Measurements from ENCODE around the gene TRNP1. TPM values are rescaled to one million over a fixed set of nuclear protein-coding genes. Genes with fewer than 3 reads are reported as not detected.

Gene TRNP1
- polyA plus RNA-seq, 1 donor (not counting 4 experiments of a cell fraction or from before 2014, with no cell fraction given) = 164 TPM

- H3K9me1 ChIP-seq (ENCODE audit: control insufficient read depth, extremely low read depth, insufficient read depth, low read length) = no peaks in the 10 kb centered on the region
- no peaks in the 10 kb centered on the region for H3K9me3 ChIP-seq (ENCODE audit: control insufficient read depth, low read depth, low read length)
- H2AFZ ChIP-seq (ENCODE audit: control insufficient read depth, low read length) = no peak overlapping the region
- no peak overlapping the region for H3K4me2 ChIP-seq (ENCODE audit: control insufficient read depth, extremely low read depth, insufficient read depth, low read depth, low read length)
- H3K36me3 ChIP-seq (ENCODE audit: control insufficient read depth in 2 of 2, extremely low read depth in 1 of 2, insufficient read depth in 2 of 2, low read length in 2 of 2) = no peaks in the 10 kb centered on the region
- no peak for TF ChIP-seq EZH2 (IDR thresholded peaks at IDR 0.05; ENCODE audit: low read length)
- TF ChIP-seq CTCF (optimal IDR thresholded peaks at IDR 0.05 in 1 of 3, IDR thresholded peaks at IDR 0.05 in 1 of 3, conservative IDR thresholded peaks at IDR 0.05 in 1 of 3; ENCODE audit: extremely low read depth in 1 of 3, insufficient read depth in 2 of 3, low read length in 3 of 3) = no peak
- FAIRE-seq (no peak), DNase-seq (ENCODE audit: low read depth, low spot score) (no peak)
- H3K27me3 ChIP-seq (ENCODE audit: control insufficient read depth, extremely low read depth, insufficient read depth, low read length) = no peaks in the 10 kb centered on the region
- no peak overlapping the region for H3K4me3 ChIP-seq (ENCODE audit: control insufficient read depth in 2 of 3, extremely low read depth in 1 of 3, insufficient read depth in 2 of 3, low read depth in 1 of 3, low read length in 3 of 3)
- dilution Hi-C loops (cut with MboI; ENCODE audit: extremely low pct_ligation_motif_present, low sequenced_read_pairs) = loop anchor here (25.0 kb wide), 1 partner anchor 249 kb away; no protein-coding TSS in a partner anchor
- peaks cover 5% of the 10 kb centered on the region for H3K4me1 ChIP-seq (ENCODE audit: control insufficient read depth, extremely low read depth, insufficient read depth, low read length)
- no peaks in the 10 kb centered on the region for H3K79me2 ChIP-seq (ENCODE audit: control insufficient read depth, insufficient read depth, low read length)
- H4K20me1 ChIP-seq (ENCODE audit: control insufficient read depth, extremely low read depth, insufficient read depth, low read length) = no peaks in the 10 kb centered on the region
- no peak overlapping the region for H3K27ac ChIP-seq (ENCODE audit: control insufficient read depth, insufficient read depth, low read length)
- H3K9ac ChIP-seq (ENCODE audit: control insufficient read depth, extremely low read depth, insufficient read depth, low read length) = no peak overlapping the region
Measured at GRCh38 chr1:27038020-27038419, 44.5 kb downstream of the TRNP1 start.

- dilution Hi-C loops (cut with MboI; ENCODE audit: extremely low pct_ligation_motif_present, low sequenced_read_pairs) = loop anchor here (25.0 kb wide), 1 partner anchor 245 kb away; no protein-coding TSS in a partner anchor
- DNase-seq (ENCODE audit: low read depth, low spot score) = no peak
- Histone ChIP-seq H3K36me3 (ENCODE audit: control insufficient read depth in 2 of 2, extremely low read depth in 1 of 2, insufficient read depth in 2 of 2, low read length in 2 of 2) (no peaks in the 10 kb centered on the region), H3K9ac (ENCODE audit: control insufficient read depth, extremely low read depth, insufficient read depth, low read length) (no peak overlapping the region), H2AFZ (ENCODE audit: control insufficient read depth, low read length) (no peak overlapping the region), H3K4me3 (ENCODE audit: control insufficient read depth in 2 of 3, extremely low read depth in 1 of 3, insufficient read depth in 2 of 3, low read depth in 1 of 3, low read length in 3 of 3) (no peak overlapping the region), H3K4me2 (ENCODE audit: control insufficient read depth, extremely low read depth, insufficient read depth, low read depth, low read length) (no peak overlapping the region), H3K27me3 (ENCODE audit: control insufficient read depth, extremely low read depth, insufficient read depth, low read length) (no peaks in the 10 kb centered on the region), H3K9me3 (ENCODE audit: control insufficient read depth, low read depth, low read length) (no peaks in the 10 kb centered on the region), H3K4me1 (ENCODE audit: control insufficient read depth, extremely low read depth, insufficient read depth, low read length) (peaks cover 17% of the 10 kb centered on the region), H3K79me2 (ENCODE audit: control insufficient read depth, insufficient read depth, low read length) (no peaks in the 10 kb centered on the region), H3K27ac (ENCODE audit: control insufficient read depth, insufficient read depth, low read length) (no peak overlapping the region), H3K9me1 (ENCODE audit: control insufficient read depth, extremely low read depth, insufficient read depth, low read length) (no peaks in the 10 kb centered on the region), H4K20me1 (ENCODE audit: control insufficient read depth, extremely low read depth, insufficient read depth, low read length) (no peaks in the 10 kb centered on the region)
- FAIRE-seq = no peak
- TF ChIP-seq EZH2 (IDR thresholded peaks at IDR 0.05; ENCODE audit: low read length) = no peak
- TF ChIP-seq CTCF (optimal IDR thresholded peaks at IDR 0.05 in 1 of 3, IDR thresholded peaks at IDR 0.05 in 1 of 3, conservative IDR thresholded peaks at IDR 0.05 in 1 of 3; ENCODE audit: extremely low read depth in 1 of 3, insufficient read depth in 2 of 3, low read length in 3 of 3) = no peak
Measured at GRCh38 chr1:27042670-27043069, 49.2 kb downstream of the TRNP1 start.

Measured in keratinocyte (primary cell).